HAP-1 (cell line): ENCODE results near the gene EBF3.

Experiments used
- DNase-seq, 2 experiments: peaks; one replicate each; pipeline ENCODE4 v3.0.0-alpha.2; 2016 to 2020; ENCODE audit warnings: low spot score in 2 of 2
- H3K27me3 ChIP-seq: fragments of 250-450 bp; sonication (Bioruptor Pico); 2 replicates; pipeline ENCODE4 v1.5.1; 2020; ENCODE audit warnings: low read depth, mild to moderate bottlenecking, moderate library complexity
- H3K36me3 ChIP-seq: fragments of 250-450 bp; sonication (Bioruptor Pico); replicated peaks from 2 replicates; pipeline ENCODE4 v1.5.1; 2020; ENCODE audit warnings: mild to moderate bottlenecking
- H3K4me1 ChIP-seq: fragments of 250-450 bp; sonication (Bioruptor Pico); 2 replicates; pipeline ENCODE4 v1.5.1; 2020; ENCODE audit warnings: mild to moderate bottlenecking
- H3K4me3 ChIP-seq: fragments of 250-450 bp; sonication (Bioruptor Pico); 2 replicates; pipeline ENCODE4 v1.5.1; 2020; ENCODE audit warnings: mild to moderate bottlenecking, moderate library complexity
- H3K9me3 ChIP-seq: fragments of 250-450 bp; sonication (Bioruptor Pico); 2 replicates; pipeline ENCODE4 v1.5.1; 2020; ENCODE audit warnings: mild to moderate bottlenecking, moderate library complexity
- in situ Hi-C: fragments of 300-500 bp; cut with MboI; formaldehyde crosslinking; loops from 3 replicates; pipeline ENCODE4 v1.14.3; 2020; ENCODE audit warnings: low sequenced_read_pairs, inconsistent platforms, mixed read lengths

The EBF3 gene

GRCh38 chr10:129942019-129942277 is 22.1 kb downstream of the EBF3 start:
- H3K4me1 ChIP-seq = no peaks in the 10 kb centered on the region
- H3K36me3 ChIP-seq = no peaks in the 10 kb centered on the region
- H3K9me3 ChIP-seq = no peaks in the 10 kb centered on the region
- H3K4me3 ChIP-seq = no peak overlapping the region
- in situ Hi-C loops = no loop called here
- DNase-seq = no peak
- no peaks in the 10 kb centered on the region for H3K27me3 ChIP-seq

- no peaks in the 10 kb centered on the region for H3K36me3 ChIP-seq
- no peak for DNase-seq
- no peaks in the 10 kb centered on the region for H3K9me3 ChIP-seq
- H3K4me3 ChIP-seq = no peak overlapping the region
- in situ Hi-C loops = no loop called here
- no peaks in the 10 kb centered on the region for H3K4me1 ChIP-seq
- H3K27me3 ChIP-seq = no peaks in the 10 kb centered on the region
These were observed 22.7 kb downstream of the EBF3 start for GRCh38 chr10:129941199-129942018.

- Histone ChIP-seq H3K36me3 (no peaks in the 10 kb centered on the region), H3K9me3 (no peaks in the 10 kb centered on the region), H3K27me3 (no peaks in the 10 kb centered on the region), H3K4me1 (no peaks in the 10 kb centered on the region), H3K4me3 (no peak overlapping the region)
- no peak for DNase-seq
- in situ Hi-C loops = no loop called here
These were observed 23.4 kb downstream of the EBF3 start for GRCh38 chr10:129940617-129941198.

- H3K9me3 ChIP-seq = no peaks in the 10 kb centered on the region
- DNase-seq = no peak
- no peaks in the 10 kb centered on the region for H3K4me1 ChIP-seq
- no peak overlapping the region for H3K4me3 ChIP-seq
- no peaks in the 10 kb centered on the region for H3K27me3 ChIP-seq
- H3K36me3 ChIP-seq = no peaks in the 10 kb centered on the region
- in situ Hi-C loops = no loop called here
These were observed 24.4 kb downstream of the EBF3 start for GRCh38 chr10:129939416-129940275.

- in situ Hi-C loops = no loop called here
- Histone ChIP-seq H3K4me3 (no peak overlapping the region), H3K36me3 (no peaks in the 10 kb centered on the region), H3K27me3 (no peaks in the 10 kb centered on the region), H3K9me3 (no peaks in the 10 kb centered on the region), H3K4me1 (no peaks in the 10 kb centered on the region)
- no peak for DNase-seq
These were observed 25.6 kb downstream of the EBF3 start for GRCh38 chr10:129938460-129938859.

GRCh38 chr10:129937351-129937751 is 26.7 kb downstream of the EBF3 start:
- no peaks in the 10 kb centered on the region for H3K36me3 ChIP-seq
- H3K27me3 ChIP-seq = no peaks in the 10 kb centered on the region
- no peak for DNase-seq
- H3K9me3 ChIP-seq = no peaks in the 10 kb centered on the region
- no peak overlapping the region for H3K4me3 ChIP-seq
- no peaks in the 10 kb centered on the region for H3K4me1 ChIP-seq
- in situ Hi-C loops = no loop called here

GRCh38 chr10:129936923-129937300 is 27.2 kb downstream of the EBF3 start:
- H3K9me3 ChIP-seq = no peaks in the 10 kb centered on the region
- no peaks in the 10 kb centered on the region for H3K4me1 ChIP-seq
- H3K27me3 ChIP-seq = no peaks in the 10 kb centered on the region
- in situ Hi-C loops = no loop called here
- no peak overlapping the region for H3K4me3 ChIP-seq
- H3K36me3 ChIP-seq = no peaks in the 10 kb centered on the region
- no peak for DNase-seq

GRCh38 chr10:129936266-129936922 is 27.7 kb downstream of the EBF3 start:
- Histone ChIP-seq H3K4me3 (no peak overlapping the region), H3K36me3 (no peaks in the 10 kb centered on the region), H3K4me1 (no peaks in the 10 kb centered on the region), H3K9me3 (no peaks in the 10 kb centered on the region), H3K27me3 (no peaks in the 10 kb centered on the region)
- in situ Hi-C loops = no loop called here
- no peak for DNase-seq

GRCh38 chr10:129935867-129936152 is 28.3 kb downstream of the EBF3 start:
- Histone ChIP-seq H3K4me3 (no peak overlapping the region), H3K27me3 (no peaks in the 10 kb centered on the region), H3K36me3 (no peaks in the 10 kb centered on the region), H3K9me3 (no peaks in the 10 kb centered on the region), H3K4me1 (no peaks in the 10 kb centered on the region)
- DNase-seq = no peak
- in situ Hi-C loops = no loop called here

- no peak for DNase-seq
- no peaks in the 10 kb centered on the region for H3K9me3 ChIP-seq
- no peaks in the 10 kb centered on the region for H3K36me3 ChIP-seq
- H3K4me1 ChIP-seq = no peaks in the 10 kb centered on the region
- in situ Hi-C loops = no loop called here
- H3K27me3 ChIP-seq = no peaks in the 10 kb centered on the region
- no peak overlapping the region for H3K4me3 ChIP-seq
These were observed 28.8 kb downstream of the EBF3 start for GRCh38 chr10:129935102-129935866.

- H3K27me3 ChIP-seq = no peaks in the 10 kb centered on the region
- DNase-seq = no peak
- no peak overlapping the region for H3K4me3 ChIP-seq
- no peaks in the 10 kb centered on the region for H3K36me3 ChIP-seq
- H3K4me1 ChIP-seq = no peaks in the 10 kb centered on the region
- H3K9me3 ChIP-seq = no peaks in the 10 kb centered on the region
- in situ Hi-C loops = no loop called here
These were observed 29.7 kb downstream of the EBF3 start for GRCh38 chr10:129934196-129934925.

- in situ Hi-C loops = no loop called here
- Histone ChIP-seq H3K9me3 (no peaks in the 10 kb centered on the region), H3K4me3 (no peak overlapping the region), H3K36me3 (no peaks in the 10 kb centered on the region), H3K4me1 (no peaks in the 10 kb centered on the region), H3K27me3 (no peaks in the 10 kb centered on the region)
- DNase-seq = no peak
These were observed 30.5 kb downstream of the EBF3 start for GRCh38 chr10:129933456-129934092.
